GM12878 (cell line): ENCODE data around the gene STARD3. TPM values are rescaled to one million over a fixed set of nuclear protein-coding genes. Genes with fewer than 3 reads are reported as not detected.

Experiments
- ATAC-seq: fragments of 200-7000 bp; cut with Tn5 transposase; 3 replicates; pipeline ENCODE4 v1.9.1; 2020; ENCODE audit warnings: mild to moderate bottlenecking, moderate library complexity
- BruUV-seq: library from RNA; stranded (reverse); fragments of 400-500 nt; replicated peaks from 2 replicates; lab custom pipeline; 2021; lab: Mats Ljungman, UMichigan
- CTCF ChIA-PET: fragments of 300-600 bp; sonication (Branson Sonifier 250); formaldehyde crosslinking; extraction: SDS; loops from one replicate; lab custom pipeline; 2021; ENCODE audit warnings: inconsistent platforms; lab: Yijun Ruan, JAX
- POLR2A ChIA-PET: fragments of 350-600 bp; formaldehyde crosslinking; extraction: SDS; loops from one replicate; lab custom pipeline; 2021; ENCODE audit warnings: inconsistent platforms; lab: Charles Lee
- RAD21 ChIA-PET: fragments of 300-600 bp; sonication (Branson Sonifier 250); formaldehyde crosslinking; loops from one replicate; lab custom pipeline; 2023; ENCODE audit warnings: antibody characterized with exemption; ENCODE audit not compliant: unreplicated experiment; lab: Charles Lee
- SMC1A ChIA-PET: fragments of 300-600 bp; sonication (Branson Sonifier 250); formaldehyde crosslinking; loops from one replicate; lab custom pipeline; 2023; ENCODE audit not compliant: unreplicated experiment, uncharacterized antibody; lab: Charles Lee
- DNase-seq: peaks from one replicate; pipeline ENCODE4 v3.0.0-alpha.2; 2011; ENCODE audit warnings: low read depth, low spot score
- FAIRE-seq: peaks from 3 replicates; lab custom pipeline; 2011; peaks lifted over from hg19 to GRCh38; lab: Jason Lieb, UNC
- H2AFZ ChIP-seq: 2 replicates; pipeline ENCODE4 v1.6.0; 2011; ENCODE audit warnings: low read depth, low read length, control low read depth; ENCODE audit not compliant: control insufficient read depth
- H3K27ac ChIP-seq: 2 replicates; pipeline ENCODE4 v1.5.1; 2011; ENCODE audit warnings: control low read depth; ENCODE audit not compliant: control insufficient read depth, insufficient read depth
- H3K27me3 ChIP-seq, 2 experiments: replicated peaks in 1 of 2; 2 replicates each; pipeline versions ENCODE4 v1.6.0 to v1.6.1; 2011; ENCODE audit warnings: low read length in 1 of 2; ENCODE audit not compliant: control insufficient read depth in 2 of 2, insufficient read depth in 2 of 2
- H3K36me3 ChIP-seq, 2 experiments: 2 replicates each; pipeline ENCODE4 v1.5.1; 2011; ENCODE audit warnings: low read length in 1 of 2; ENCODE audit not compliant: control insufficient read depth in 2 of 2, insufficient read depth in 2 of 2
- H3K4me1 ChIP-seq: 2 replicates; pipeline ENCODE4 v1.6.1; 2011; ENCODE audit warnings: mild to moderate bottlenecking, low read length, moderate library complexity, mixed read lengths; ENCODE audit not compliant: control insufficient read depth, insufficient read depth
- H3K4me2 ChIP-seq: 2 replicates; pipeline ENCODE4 v1.6.0; 2011; ENCODE audit warnings: control low read depth; ENCODE audit not compliant: control insufficient read depth, insufficient read depth
- H3K4me3 ChIP-seq: fragments of 200-600 bp; sonication (generic); 2 replicates; pipeline ENCODE4 v1.5.1; 2016
- H3K79me2 ChIP-seq: 2 replicates; pipeline ENCODE4 v1.6.0; 2011; ENCODE audit warnings: low read length; ENCODE audit not compliant: control insufficient read depth, insufficient read depth
- H3K9ac ChIP-seq: 2 replicates; pipeline ENCODE4 v1.8.0; 2011; ENCODE audit warnings: low read length, control low read depth, mixed read lengths; ENCODE audit not compliant: control insufficient read depth, insufficient read depth
- H3K9me3 ChIP-seq: replicated peaks from 3 replicates; pipeline ENCODE4 v1.5.1; 2011; ENCODE audit warnings: mild to moderate bottlenecking, low read length; ENCODE audit not compliant: control insufficient read depth, insufficient read depth
- H4K20me1 ChIP-seq: 2 replicates; pipeline ENCODE4 v1.6.0; 2011; ENCODE audit not compliant: control insufficient read depth, insufficient read depth
- WGBS: methylation state at CpG from one replicate; pipeline ENCODE4 v1.1.6; 2016; ENCODE audit warnings: low lambda C conversion rate; ENCODE audit not compliant: insufficient replicate concordance, insufficient coverage; ENCODE audit errors: missing lambda C conversion rate; 5-methylcytosine and 5-hydroxymethylcytosine counted together
- in situ Hi-C: fragments of 300-500 bp; cut with MboI; formaldehyde crosslinking; loops from 9 replicates; pipeline ENCODE4 v1.14.3; 2018; ENCODE audit warnings: mixed read lengths
- intact Hi-C: fragments of 100-400 bp; cut with micrococcal nuclease; formaldehyde crosslinking; loops from one replicate; pipeline ENCODE4 v1.14.2; 2022; ENCODE audit not compliant: unreplicated experiment
- polyA plus RNA-seq, 11 experiments: library from polyadenylated mRNA; depleted of rRNA in 4 of 11; unstranded in 6 of 11; stranded (reverse) in 5 of 11; fragments of >200 nt; fragmentation: Nextera tagmentation in 4 of 11; fragmentation: Illumina TruSeq in 1 of 11; extraction: Ambion mirVana in 4 of 11; extraction: Trizol in 1 of 11; gene quantifications; 1 replicate in 1 of 11; 2 replicates in 10 of 11; pipeline versions ENCODE4 v1.2.1 to v1.2.3, GENCODE V29; 2011 to 2016; ENCODE audit warnings: inconsistent platforms in 2 of 11, missing spikeins in 2 of 11, low read depth in 1 of 11
- total RNA-seq, 4 experiments: library from RNA; depleted of rRNA in 3 of 4; stranded (reverse); fragments of >200 nt in 3 of 4; fragmentation: Illumina TruSeq in 1 of 4; extraction: Trizol in 1 of 4; gene quantifications; 2 replicates each; pipeline versions ENCODE4 v1.2.1 to v1.2.3, GENCODE V29; 2013 to 2021
- TF ChIP-seq, protein P1 (sequence below): fragments of 450-650 bp; formaldehyde crosslinking; IDR thresholded peaks from 2 replicates; pipeline ENCODE4 v1.4.0; 2022; ENCODE audit warnings: mild to moderate bottlenecking, moderate library complexity

STARD3 gene
- total and polyA plus RNA-seq, 10 of the 15 experiments (the other 5 are each of a cell fraction or from before 2014, with no cell fraction given), result 0.08 to 62.7 (median 27.5) TPM

- CTCF ChIA-PET, result interaction anchor here (0.8 kb wide), 1 partner anchor 27 kb away, joined by 4 read pairs; no protein-coding TSS in a partner anchor
- WGBS, result 88% methylated on average over 35 of the region's 35 CpGs
- ATAC-seq (no peak), FAIRE-seq (no peak), DNase-seq (no peak)
- in situ Hi-C loops, result no loop called here
- intact Hi-C loops, result no loop called here
- no peaks in the 10 kb centered on the region for H3K27me3 ChIP-seq
- no TSS peak for BruUV-seq
- H3K4me2 ChIP-seq, result no peak overlapping the region
- RAD21 ChIA-PET, result no interaction called here
- POLR2A ChIA-PET, result no interaction called here
- no peaks in the 10 kb centered on the region for H3K9me3 ChIP-seq
- SMC1A ChIA-PET, result interaction anchor here (1.0 kb wide), 1 partner anchor 37 kb away, joined by 3 read pairs; no protein-coding TSS in a partner anchor
- no peak overlapping the region for H2AFZ ChIP-seq
- no peak overlapping the region for H3K9ac ChIP-seq
- H3K79me2 ChIP-seq, result no peaks in the 10 kb centered on the region
- no peak overlapping the region for H3K27ac ChIP-seq
- peaks cover 12 to 24% of the 10 kb centered on the region in 2 experiments; a peak in 3 of 4 replicates for H3K36me3 ChIP-seq
- no peak overlapping the region for H3K4me3 ChIP-seq
- H3K4me1 ChIP-seq, result peaks cover 6% of the 10 kb centered on the region; the same call in 1 of the 2 replicates
- TF ChIP-seq, protein P1, sequence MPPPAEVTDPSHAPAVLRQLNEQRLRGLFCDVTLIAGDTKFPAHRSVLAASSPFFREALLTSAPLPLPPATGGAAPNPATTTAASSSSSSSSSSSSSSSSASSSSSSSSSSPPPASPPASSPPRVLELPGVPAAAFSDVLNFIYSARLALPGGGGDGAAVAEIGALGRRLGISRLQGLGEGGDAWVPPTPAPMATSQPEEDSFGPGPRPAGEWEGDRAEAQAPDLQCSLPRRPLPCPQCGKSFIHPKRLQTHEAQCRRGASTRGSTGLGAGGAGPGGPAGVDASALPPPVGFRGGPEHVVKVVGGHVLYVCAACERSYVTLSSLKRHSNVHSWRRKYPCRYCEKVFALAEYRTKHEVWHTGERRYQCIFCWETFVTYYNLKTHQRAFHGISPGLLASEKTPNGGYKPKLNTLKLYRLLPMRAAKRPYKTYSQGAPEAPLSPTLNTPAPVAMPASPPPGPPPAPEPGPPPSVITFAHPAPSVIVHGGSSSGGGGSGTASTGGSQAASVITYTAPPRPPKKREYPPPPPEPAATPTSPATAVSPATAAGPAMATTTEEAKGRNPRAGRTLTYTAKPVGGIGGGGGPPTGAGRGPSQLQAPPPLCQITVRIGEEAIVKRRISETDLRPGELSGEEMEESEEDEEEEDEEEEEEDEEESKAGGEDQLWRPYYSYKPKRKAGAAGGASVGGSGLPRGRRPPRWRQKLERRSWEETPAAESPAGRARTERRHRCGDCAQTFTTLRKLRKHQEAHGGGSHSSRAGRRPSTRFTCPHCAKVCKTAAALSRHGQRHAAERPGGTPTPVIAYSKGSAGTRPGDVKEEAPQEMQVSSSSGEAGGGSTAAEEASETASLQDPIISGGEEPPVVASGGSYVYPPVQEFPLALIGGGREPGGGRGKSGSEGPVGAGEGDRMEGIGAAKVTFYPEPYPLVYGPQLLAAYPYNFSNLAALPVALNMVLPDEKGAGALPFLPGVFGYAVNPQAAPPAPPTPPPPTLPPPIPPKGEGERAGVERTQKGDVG, result no peak
- no peaks in the 10 kb centered on the region for H4K20me1 ChIP-seq
Measured at GRCh38 chr17:39660397-39661385, 23.7 kb downstream of the STARD3 start.
